CD4-positive, CD25-positive, alpha-beta regulatory T cell (primary cell): ENCODE results near the gene REV3L. TPM values are rescaled to one million over a fixed set of nuclear protein-coding genes. Genes with fewer than 3 reads are reported as not detected.

Experiments used
- ATAC-seq, 2 donors: fragments of 150-1000 bp; cut with Tn5 transposase; one replicate each; pipeline ENCODE4 v1.10.0; 2021; ENCODE audit warnings: low read depth in 2 of 2, moderate number of reproducible peaks in 2 of 2, moderate library complexity in 1 of 2
- DNase-seq, 3 donors: peaks; one replicate each; pipeline versions ENCODE4 v3.0.0 to v3.0.0-alpha.2; 2012 to 2022; ENCODE audit warnings: mixed read lengths in 1 of 3
- H3K27ac ChIP-seq: one replicate; pipeline ENCODE4 v1.7.0; 2013; ENCODE audit warnings: mild to moderate bottlenecking, low read length; ENCODE audit not compliant: insufficient read depth, poor library complexity, severe bottlenecking
- H3K27me3 ChIP-seq: one replicate; pipeline ENCODE4 v1.7.0; 2013; ENCODE audit warnings: low read length; ENCODE audit not compliant: control insufficient read depth, insufficient read depth
- H3K36me3 ChIP-seq: one replicate; pipeline ENCODE4 v1.7.0; 2013; ENCODE audit warnings: mild to moderate bottlenecking, low read length, moderate library complexity; ENCODE audit not compliant: control insufficient read depth, insufficient read depth
- H3K4me1 ChIP-seq: 2 replicates; pipeline ENCODE4 v1.7.0; 2013; ENCODE audit warnings: mild to moderate bottlenecking, low read length; ENCODE audit not compliant: insufficient read depth, control insufficient read depth, poor library complexity, severe bottlenecking
- H3K4me3 ChIP-seq: one replicate; pipeline ENCODE4 v1.7.0; 2013; ENCODE audit warnings: low read depth, mild to moderate bottlenecking, low read length, moderate library complexity
- H3K9me3 ChIP-seq, 2 experiments: 1 replicate in 1 of 2; 2 replicates in 1 of 2; pipeline ENCODE4 v1.7.0; 2013; ENCODE audit warnings: low read length in 2 of 2, mild to moderate bottlenecking in 1 of 2, moderate library complexity in 1 of 2; ENCODE audit not compliant: control insufficient read depth in 2 of 2
- H3K27ac Mint-ChIP-seq, 3 donors: one replicate each; pipeline ENCODE4 v1.8.0; 2020 to 2022; ENCODE audit warnings: mild to moderate bottlenecking in 3 of 3, mixed read lengths in 3 of 3, moderate library complexity in 2 of 3
- H3K27me3 Mint-ChIP-seq: one replicate; pipeline ENCODE4 v1.8.0; 2022; ENCODE audit warnings: mild to moderate bottlenecking, mixed read lengths
- H3K36me3 Mint-ChIP-seq: one replicate; pipeline ENCODE4 v1.8.0; 2020; ENCODE audit warnings: mixed read lengths
- H3K4me1 Mint-ChIP-seq, 4 donors: one replicate each; pipeline ENCODE4 v1.8.0; 2020 to 2022; ENCODE audit warnings: mixed read lengths in 4 of 4, mild to moderate bottlenecking in 1 of 4
- H3K4me3 Mint-ChIP-seq, 4 donors: one replicate each; pipeline ENCODE4 v1.8.0; 2020 to 2022; ENCODE audit warnings: mild to moderate bottlenecking in 4 of 4, mixed read lengths in 4 of 4, moderate library complexity in 3 of 4
- H3K9me3 Mint-ChIP-seq, 7 donors: one replicate each; pipeline ENCODE4 v1.8.0; 2020 to 2022; ENCODE audit warnings: mixed read lengths in 7 of 7, mild to moderate bottlenecking in 3 of 7, moderate library complexity in 2 of 7
- polyA plus RNA-seq, 4 donors: library from polyadenylated mRNA; unstranded; fragments of 300-500 nt; fragmentation: Illumina TruSeq; gene quantifications; one replicate each; pipeline ENCODE4 v1.2.3, GENCODE V29; 2021
- total RNA-seq: library from RNA; stranded (reverse); gene quantifications from one replicate; pipeline ENCODE4 v1.2.3, GENCODE V29; 2022

REV3L gene
- total and polyA plus RNA-seq, 5 donors from 2014 or later, result 6.5 to 35.7 (median 9.4) TPM

- peaks cover 3% of the 10 kb centered on the region for H3K36me3 Mint-ChIP-seq
- H3K27me3 ChIP-seq, result no peaks in the 10 kb centered on the region
- no peaks in the 10 kb centered on the region for H3K27me3 Mint-ChIP-seq
- peaks cover 2% of the 10 kb centered on the region for H3K36me3 ChIP-seq
- no peaks in the 10 kb centered on the region for H3K9me3 Mint-ChIP-seq
- peaks cover 4% of the 10 kb centered on the region for H3K4me1 ChIP-seq
- H3K9me3 ChIP-seq, result no peaks in the 10 kb centered on the region
- H3K4me3 ChIP-seq, result no peak overlapping the region
- H3K4me1 Mint-ChIP-seq, result peaks cover 33 to 52% (median 40%) of the 10 kb centered on the region in 4 donors
- H3K27ac Mint-ChIP-seq, result no peak overlapping the region
- ATAC-seq (no peak), DNase-seq (no peak)
- H3K4me3 Mint-ChIP-seq, result no peak overlapping the region
- H3K27ac ChIP-seq, result no peak overlapping the region
These were observed 8.2 kb downstream of the REV3L start for GRCh38 chr6:111474771-111475170.

GRCh38 chr6:111474106-111474505 is 8.9 kb downstream of the REV3L start:
- H3K9me3 ChIP-seq, result no peaks in the 10 kb centered on the region
- peaks cover 4% of the 10 kb centered on the region for H3K36me3 ChIP-seq
- no peak overlapping the region for H3K4me3 ChIP-seq
- Mint-ChIP-seq H3K27ac (no peak overlapping the region), H3K4me1 (peaks cover 35 to 51% (median 44%) of the 10 kb centered on the region in 4 donors), H3K36me3 (peaks cover 4% of the 10 kb centered on the region), H3K27me3 (no peaks in the 10 kb centered on the region), H3K4me3 (no peak overlapping the region), H3K9me3 (no peaks in the 10 kb centered on the region)
- H3K27me3 ChIP-seq, result no peaks in the 10 kb centered on the region
- no peak overlapping the region for H3K27ac ChIP-seq
- ATAC-seq (no peak), DNase-seq (no peak)
- peaks cover 4% of the 10 kb centered on the region for H3K4me1 ChIP-seq

GRCh38 chr6:111472933-111473435 is 10.0 kb downstream of the REV3L start:
- Histone ChIP-seq H3K36me3 (peaks cover 4% of the 10 kb centered on the region), H3K27ac (no peak overlapping the region), H3K4me1 (no peaks in the 10 kb centered on the region), H3K4me3 (peak overlapping the region; percentile 0), H3K27me3 (no peaks in the 10 kb centered on the region), H3K9me3 (no peaks in the 10 kb centered on the region)
- peak overlapping the region in 1 of 3 donors; percentile 17 for H3K27ac Mint-ChIP-seq
- peaks cover 11% of the 10 kb centered on the region for H3K36me3 Mint-ChIP-seq
- no peaks in the 10 kb centered on the region for H3K9me3 Mint-ChIP-seq
- H3K4me3 Mint-ChIP-seq, result no peak overlapping the region
- no peaks in the 10 kb centered on the region for H3K27me3 Mint-ChIP-seq
- H3K4me1 Mint-ChIP-seq, result peaks cover 34 to 51% (median 43%) of the 10 kb centered on the region in 4 donors
- peak in 1 of 2 donors; percentile 71 for ATAC-seq
- peak in 1 of 3 donors; percentile 45 for DNase-seq

GRCh38 chr6:111471958-111472357 is 11.1 kb downstream of the REV3L start:
- DNase-seq, result no peak
- no peak overlapping the region for H3K4me3 ChIP-seq
- H3K4me1 Mint-ChIP-seq, result peaks cover 28 to 48% (median 40%) of the 10 kb centered on the region in 4 donors

DNA sequence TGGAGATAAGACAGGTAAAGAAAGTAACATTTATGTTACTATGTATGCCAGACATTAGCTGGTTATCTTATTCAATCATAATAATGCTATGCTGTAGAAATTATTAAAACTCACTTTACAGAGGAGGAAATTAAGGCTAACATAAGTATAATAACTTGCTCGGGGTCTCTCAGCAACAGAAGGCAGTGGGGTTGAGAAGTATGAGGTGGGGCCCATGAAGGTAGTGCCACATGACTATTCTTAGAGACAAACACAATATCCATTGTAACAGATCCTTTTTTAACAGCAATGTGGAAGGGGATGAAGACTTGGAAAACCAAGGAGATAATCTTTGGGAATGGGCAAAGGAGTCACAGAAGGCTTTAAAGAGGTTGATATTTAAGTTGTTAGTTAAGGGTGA is 11.5 kb downstream of the REV3L start:
- no peak overlapping the region for H3K4me3 ChIP-seq
- no peaks in the 10 kb centered on the region for H3K9me3 ChIP-seq
- H3K27ac ChIP-seq, result no peak overlapping the region
- Mint-ChIP-seq H3K27me3 (no peaks in the 10 kb centered on the region), H3K4me1 (peaks cover 27 to 48% (median 39%) of the 10 kb centered on the region in 4 donors), H3K27ac (no peak overlapping the region), H3K9me3 (no peaks in the 10 kb centered on the region), H3K4me3 (no peak overlapping the region), H3K36me3 (peaks cover 16% of the 10 kb centered on the region)
- H3K4me1 ChIP-seq, result no peaks in the 10 kb centered on the region
- H3K27me3 ChIP-seq, result no peaks in the 10 kb centered on the region
- peaks cover 4% of the 10 kb centered on the region for H3K36me3 ChIP-seq
- ATAC-seq, result no peak
- DNase-seq, result no peak

More at GRCh38 chr6:111471958-111472357, 11.1 kb downstream of the REV3L start:
- peaks cover 16% of the 10 kb centered on the region for H3K36me3 Mint-ChIP-seq
- Histone ChIP-seq H3K9me3 (no peaks in the 10 kb centered on the region), H3K27me3 (no peaks in the 10 kb centered on the region), H3K4me1 (no peaks in the 10 kb centered on the region), H3K36me3 (peaks cover 4% of the 10 kb centered on the region), H3K27ac (no peak overlapping the region)
- no peak overlapping the region for H3K4me3 Mint-ChIP-seq
- no peak overlapping the region for H3K27ac Mint-ChIP-seq
- no peaks in the 10 kb centered on the region for H3K9me3 Mint-ChIP-seq
- no peaks in the 10 kb centered on the region for H3K27me3 Mint-ChIP-seq
- no peak for ATAC-seq

- Histone ChIP-seq H3K36me3 (peaks cover 4% of the 10 kb centered on the region), H3K4me1 (no peaks in the 10 kb centered on the region), H3K27me3 (no peaks in the 10 kb centered on the region), H3K27ac (no peak overlapping the region), H3K4me3 (no peak overlapping the region), H3K9me3 (no peaks in the 10 kb centered on the region)
- Mint-ChIP-seq H3K9me3 (no peaks in the 10 kb centered on the region), H3K27ac (no peak overlapping the region), H3K4me3 (no peak overlapping the region), H3K4me1 (peaks cover 27 to 48% (median 39%) of the 10 kb centered on the region in 4 donors), H3K36me3 (peaks cover 16% of the 10 kb centered on the region), H3K27me3 (no peaks in the 10 kb centered on the region)
- ATAC-seq (no peak), DNase-seq (no peak)
These were observed 12.0 kb downstream of the REV3L start for GRCh38 chr6:111470991-111471390.

GRCh38 chr6:111469543-111469942 is 13.5 kb downstream of the REV3L start:
- Mint-ChIP-seq H3K36me3 (peaks cover 16% of the 10 kb centered on the region), H3K4me3 (no peak overlapping the region), H3K27ac (peak overlapping the region in 2 of 3 donors; percentile 35 to 42), H3K27me3 (no peaks in the 10 kb centered on the region), H3K9me3 (no peaks in the 10 kb centered on the region), H3K4me1 (peaks cover 24 to 43% (median 35%) of the 10 kb centered on the region in 4 donors)
- ATAC-seq (no peak), DNase-seq (no peak)
- Histone ChIP-seq H3K9me3 (no peaks in the 10 kb centered on the region), H3K4me1 (no peaks in the 10 kb centered on the region), H3K27me3 (no peaks in the 10 kb centered on the region), H3K36me3 (peaks cover 4% of the 10 kb centered on the region), H3K27ac (no peak overlapping the region), H3K4me3 (no peak overlapping the region)

GRCh38 chr6:111468329-111469012 is 14.5 kb downstream of the REV3L start:
- Histone ChIP-seq H3K27ac (no peak overlapping the region), H3K27me3 (no peaks in the 10 kb centered on the region), H3K9me3 (no peaks in the 10 kb centered on the region), H3K4me3 (no peak overlapping the region), H3K36me3 (peaks cover 4% of the 10 kb centered on the region), H3K4me1 (no peaks in the 10 kb centered on the region)
- Mint-ChIP-seq H3K27me3 (no peaks in the 10 kb centered on the region), H3K36me3 (peaks cover 16% of the 10 kb centered on the region), H3K9me3 (no peaks in the 10 kb centered on the region), H3K4me1 (peaks cover 17 to 39% (median 26%) of the 10 kb centered on the region in 4 donors), H3K27ac (no peak overlapping the region), H3K4me3 (no peak overlapping the region)
- DNase-seq (no peak), ATAC-seq (no peak)
